Testis (tissue), 2 donors: ENCODE data around the gene CDCP1.

ENCODE experiments used
- CTCF ChIP-seq, 3 experiments: fragments of 450-650 bp in 2 of 3; fragments of 200-600 bp in 1 of 3; sonication (generic) in 1 of 3; IDR thresholded peaks; one replicate each; pipeline ENCODE4 v1.5.1; 2016 to 2019; ENCODE audit warnings: antibody characterized with exemption in 3 of 3, mild to moderate bottlenecking in 2 of 3, moderate library complexity in 1 of 3
- POLR2A ChIP-seq: fragments of 450-650 bp; IDR thresholded peaks from one replicate; pipeline ENCODE4 v1.6.1; 2017; ENCODE audit warnings: antibody characterized with exemption, mild to moderate bottlenecking, moderate library complexity

GRCh38 chr3:45127130-45127822 is 18.9 kb downstream of the CDCP1 start:
- no peak for TF ChIP-seq CTCF (IDR thresholded peaks at IDR 0.05)
- no peak for TF ChIP-seq POLR2A
